OCI-LY3 (cell line): ENCODE measurements around the gene ZNF521.

Experiments
- H2AFZ ChIP-seq: fragments of 200-600, 300-600 bp; shearing (Covaris generic); 2 replicates; pipeline ENCODE4 v1.6.0; 2014; ENCODE audit warnings: antibody characterized with exemption, low read depth, low read length
- H3K27ac ChIP-seq: fragments of 200-600, 300-600 bp; sonication (generic); 2 replicates; pipeline ENCODE4 v1.5.1; 2014; ENCODE audit warnings: mild to moderate bottlenecking, low read length, moderate library complexity, mixed read lengths
- H3K27me3 ChIP-seq: fragments of 200-600, 300-600 bp; sonication (generic); 2 replicates; pipeline ENCODE4 v1.6.1; 2014; ENCODE audit warnings: low read depth, low read length, mixed read lengths
- H3K36me3 ChIP-seq: fragments of 200-600, 300-600 bp; sonication (generic); replicated peaks from 2 replicates; pipeline ENCODE3; 2014; ENCODE audit warnings: low read depth, low read length, mixed read lengths
- H3K4me1 ChIP-seq: fragments of 300-600, 200-600 bp; sonication (generic); 2 replicates; pipeline ENCODE4 v1.6.1; 2014; ENCODE audit warnings: low read length, mixed read lengths
- H3K4me2 ChIP-seq: fragments of 200-600, 300-600 bp; sonication (generic); 2 replicates; pipeline ENCODE4 v1.6.1; 2014; ENCODE audit warnings: low read length, mixed read lengths
- H3K4me3 ChIP-seq: fragments of 300-600, 200-600 bp; sonication (generic); 2 replicates; pipeline ENCODE4 v1.5.1; 2014; ENCODE audit warnings: antibody characterized with exemption, mild to moderate bottlenecking, low read length, moderate library complexity
- H3K79me2 ChIP-seq: fragments of 300-600, 200-600 bp; shearing (Covaris generic); 2 replicates; pipeline ENCODE4 v1.6.1; 2014; ENCODE audit warnings: mild to moderate bottlenecking, low read length, mixed read lengths
- H3K9ac ChIP-seq: fragments of 300-600, 200-600 bp; shearing (Covaris generic); 2 replicates; pipeline ENCODE4 v1.6.0; 2014; ENCODE audit warnings: mild to moderate bottlenecking, low read length, moderate library complexity
- H3K9me3 ChIP-seq: fragments of 200-600, 300-600 bp; shearing (Covaris generic); 2 replicates; pipeline ENCODE4 v1.6.1; 2014; ENCODE audit warnings: low read length, mixed read lengths; ENCODE audit not compliant: insufficient read depth
- H4K20me1 ChIP-seq: fragments of 200-600, 300-600 bp; sonication (generic); 2 replicates; pipeline ENCODE4 v1.6.1; 2016; ENCODE audit warnings: low read length, mixed read lengths; ENCODE audit not compliant: insufficient read depth
- EZH2phosphoT487 ChIP-seq: fragments of 200-600 bp; shearing (Covaris generic); IDR thresholded peaks from 2 replicates; pipeline ENCODE4 v1.6.1; 2018; ENCODE audit warnings: antibody characterized with exemption, mixed run types, low read depth
- TF ChIP-seq, protein P1 (sequence below): fragments of 200-600, 300-600 bp; sonication (generic); IDR thresholded peaks from 2 replicates; pipeline ENCODE4 v1.5.1; 2014; ENCODE audit warnings: antibody characterized with exemption, low read length, low read depth

ZNF521 gene

DNA sequence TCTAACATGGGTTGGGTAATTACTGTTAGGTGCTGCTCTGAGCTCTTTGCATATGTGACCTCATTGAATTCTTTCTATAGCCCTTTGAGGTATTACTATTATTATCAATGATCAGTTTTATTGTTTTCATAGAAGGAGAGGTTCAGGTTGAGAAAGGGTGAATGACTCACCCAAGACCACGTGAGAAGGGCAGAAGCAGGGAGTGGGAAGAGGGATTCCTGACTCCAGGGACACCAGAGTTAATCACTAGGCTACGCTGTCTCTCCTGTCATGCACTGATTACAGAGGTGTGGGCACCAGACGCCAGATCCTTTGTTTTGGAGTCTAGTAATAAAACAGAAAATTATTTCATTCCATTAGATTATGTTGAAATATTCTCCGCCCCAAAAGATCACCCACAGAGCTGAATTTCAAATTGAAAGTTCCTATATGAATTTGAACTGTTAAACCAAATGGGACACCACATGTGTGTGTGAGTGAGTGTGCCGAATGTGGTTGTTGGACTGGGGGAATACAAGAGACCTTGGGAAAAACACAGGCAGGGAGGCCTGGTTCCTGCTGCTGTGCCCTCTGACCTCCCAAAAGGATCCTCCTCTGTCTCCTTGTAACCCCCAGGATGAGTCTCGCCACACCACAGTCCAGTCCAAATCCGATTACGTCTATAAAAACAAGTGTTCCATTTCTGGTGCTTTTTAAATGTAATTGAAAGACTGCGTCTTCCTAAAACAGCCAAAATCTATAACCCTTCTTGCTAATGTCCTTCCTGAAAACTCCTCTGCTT, 215.4 kb downstream of the ZNF521 start:
- no peaks in the 10 kb centered on the region for H3K4me1 ChIP-seq
- H3K9me3 ChIP-seq, result no peaks in the 10 kb centered on the region
- H3K27me3 ChIP-seq, result no peaks in the 10 kb centered on the region
- H3K36me3 ChIP-seq, result no peaks in the 10 kb centered on the region
- H4K20me1 ChIP-seq, result no peaks in the 10 kb centered on the region
- no peaks in the 10 kb centered on the region for H3K79me2 ChIP-seq
- H3K4me3 ChIP-seq, result no peak overlapping the region
- no peak overlapping the region for H2AFZ ChIP-seq
- TF ChIP-seq, protein P1, sequence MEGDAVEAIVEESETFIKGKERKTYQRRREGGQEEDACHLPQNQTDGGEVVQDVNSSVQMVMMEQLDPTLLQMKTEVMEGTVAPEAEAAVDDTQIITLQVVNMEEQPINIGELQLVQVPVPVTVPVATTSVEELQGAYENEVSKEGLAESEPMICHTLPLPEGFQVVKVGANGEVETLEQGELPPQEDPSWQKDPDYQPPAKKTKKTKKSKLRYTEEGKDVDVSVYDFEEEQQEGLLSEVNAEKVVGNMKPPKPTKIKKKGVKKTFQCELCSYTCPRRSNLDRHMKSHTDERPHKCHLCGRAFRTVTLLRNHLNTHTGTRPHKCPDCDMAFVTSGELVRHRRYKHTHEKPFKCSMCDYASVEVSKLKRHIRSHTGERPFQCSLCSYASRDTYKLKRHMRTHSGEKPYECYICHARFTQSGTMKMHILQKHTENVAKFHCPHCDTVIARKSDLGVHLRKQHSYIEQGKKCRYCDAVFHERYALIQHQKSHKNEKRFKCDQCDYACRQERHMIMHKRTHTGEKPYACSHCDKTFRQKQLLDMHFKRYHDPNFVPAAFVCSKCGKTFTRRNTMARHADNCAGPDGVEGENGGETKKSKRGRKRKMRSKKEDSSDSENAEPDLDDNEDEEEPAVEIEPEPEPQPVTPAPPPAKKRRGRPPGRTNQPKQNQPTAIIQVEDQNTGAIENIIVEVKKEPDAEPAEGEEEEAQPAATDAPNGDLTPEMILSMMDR, result no peak
- no peak for TF ChIP-seq EZH2phosphoT487
- H3K4me2 ChIP-seq, result no peak overlapping the region
- H3K9ac ChIP-seq, result no peak overlapping the region
- H3K27ac ChIP-seq, result no peak overlapping the region

DNA sequence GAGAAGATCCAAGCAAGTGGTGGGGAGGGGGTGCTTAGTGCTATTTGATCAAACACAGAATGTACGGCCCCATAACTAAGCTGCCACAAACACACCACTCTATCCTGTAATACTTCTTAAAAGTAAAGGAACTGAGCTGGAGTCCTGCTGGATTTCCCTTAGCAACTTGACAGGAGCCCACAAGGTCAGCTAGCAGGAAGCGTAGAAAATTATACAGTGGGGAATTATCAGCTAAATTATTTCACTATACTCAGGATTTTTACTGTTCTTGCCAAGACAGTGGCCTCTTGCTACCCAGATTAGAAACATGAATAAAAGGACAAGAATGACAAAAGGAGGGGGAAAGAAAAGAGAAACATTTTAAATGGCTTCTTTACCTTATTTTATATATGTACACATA, 217.1 kb downstream of the ZNF521 start:
- Histone ChIP-seq H3K36me3 (no peaks in the 10 kb centered on the region), H3K79me2 (no peaks in the 10 kb centered on the region), H2AFZ (no peak overlapping the region), H3K4me1 (no peaks in the 10 kb centered on the region), H3K4me2 (no peak overlapping the region), H4K20me1 (no peaks in the 10 kb centered on the region), H3K4me3 (no peak overlapping the region), H3K27me3 (no peaks in the 10 kb centered on the region), H3K27ac (no peak overlapping the region), H3K9me3 (no peaks in the 10 kb centered on the region), H3K9ac (no peak overlapping the region)
- TF ChIP-seq, protein P1, result no peak
- no peak for TF ChIP-seq EZH2phosphoT487

DNA sequence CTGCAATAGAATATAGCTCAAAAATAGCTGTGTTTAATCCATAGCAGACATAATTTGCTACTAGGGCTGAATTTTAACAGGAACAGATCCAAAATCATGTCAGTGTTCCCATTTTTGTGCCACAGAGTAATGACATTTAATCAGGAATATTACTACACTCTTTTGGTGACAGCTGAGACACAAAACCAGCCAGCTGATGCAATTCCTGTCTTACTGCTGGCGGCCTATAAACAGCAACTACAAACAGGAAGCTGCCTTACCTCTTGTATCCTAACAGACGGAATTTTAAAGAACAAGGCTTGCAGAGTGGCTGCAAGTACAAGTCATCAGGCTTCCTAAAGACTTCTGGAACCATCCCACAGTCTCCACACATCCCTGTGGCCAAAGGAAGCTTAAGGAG, 218.1 kb downstream of the ZNF521 start:
- no peaks in the 10 kb centered on the region for H3K79me2 ChIP-seq
- H2AFZ ChIP-seq, result no peak overlapping the region
- no peaks in the 10 kb centered on the region for H3K4me1 ChIP-seq
- H4K20me1 ChIP-seq, result no peaks in the 10 kb centered on the region
- H3K4me3 ChIP-seq, result no peak overlapping the region
- no peaks in the 10 kb centered on the region for H3K27me3 ChIP-seq
- no peak overlapping the region for H3K9ac ChIP-seq
- no peak for TF ChIP-seq EZH2phosphoT487
- TF ChIP-seq, protein P1, result no peak
- no peaks in the 10 kb centered on the region for H3K9me3 ChIP-seq
- no peaks in the 10 kb centered on the region for H3K36me3 ChIP-seq
- no peak overlapping the region for H3K4me2 ChIP-seq
- no peak overlapping the region for H3K27ac ChIP-seq

DNA sequence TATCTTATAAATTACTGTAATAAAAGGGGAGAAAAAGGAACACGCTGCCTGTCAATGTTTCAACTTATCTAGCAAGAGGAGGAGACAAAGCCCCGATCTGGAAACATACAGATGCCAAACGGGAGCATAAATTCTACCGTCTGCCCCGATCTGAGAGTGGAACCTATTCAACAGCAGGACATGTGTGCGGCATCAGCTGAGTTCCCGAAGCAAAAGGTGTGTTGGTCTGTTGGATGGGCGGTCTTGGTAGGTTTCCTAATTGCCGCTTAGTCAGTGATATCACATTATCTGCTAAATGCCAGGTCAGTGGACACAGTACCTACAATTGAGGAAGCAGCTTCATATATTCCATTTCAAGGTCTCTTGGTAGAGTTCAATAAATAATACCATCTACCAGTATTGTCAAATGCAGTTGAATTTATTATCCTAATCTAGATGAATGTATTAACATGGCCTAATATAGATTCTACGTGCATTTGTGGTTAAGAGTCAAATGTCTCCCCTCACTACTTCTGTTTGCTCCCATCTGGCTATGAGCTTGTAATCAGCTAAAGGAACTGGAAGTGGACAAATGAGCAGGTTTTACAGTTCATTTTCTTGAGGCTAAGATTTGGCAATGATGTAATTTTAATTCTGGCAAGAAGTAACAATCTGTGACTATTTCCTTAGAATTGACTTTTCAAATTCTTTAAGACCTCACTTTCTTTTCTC, 219.0 kb downstream of the ZNF521 start:
- no peak overlapping the region for H3K27ac ChIP-seq
- H3K4me3 ChIP-seq, result no peak overlapping the region
- H3K4me1 ChIP-seq, result no peaks in the 10 kb centered on the region
- no peak overlapping the region for H3K4me2 ChIP-seq
- H4K20me1 ChIP-seq, result no peaks in the 10 kb centered on the region
- no peak overlapping the region for H2AFZ ChIP-seq
- no peak overlapping the region for H3K9ac ChIP-seq
- no peaks in the 10 kb centered on the region for H3K27me3 ChIP-seq
- H3K79me2 ChIP-seq, result no peaks in the 10 kb centered on the region
- no peaks in the 10 kb centered on the region for H3K9me3 ChIP-seq
- TF ChIP-seq EZH2phosphoT487, result no peak
- no peaks in the 10 kb centered on the region for H3K36me3 ChIP-seq
